GM19328 (cell line): ENCODE measurements around the gene CADM1.
A peak's percentile ranks its signal among the peaks of the same experiment; 100 is the strongest.

Source experiments
- ATAC-seq: cut with Tn5 transposase; IDR thresholded peaks from one replicate; pipeline ENCODE4 v1.9.1; 2021; ENCODE audit warnings: mild to moderate bottlenecking, moderate library complexity; ENCODE audit not compliant: unreplicated experiment

CADM1 gene

GRCh38 chr11:115220423-115220822 is 283.8 kb downstream of the CADM1 start:
- ATAC-seq, result no peak

GRCh38 chr11:115219376-115219775 is 284.8 kb downstream of the CADM1 start:
- ATAC-seq, result no peak

GRCh38 chr11:115217726-115218311 is 286.4 kb downstream of the CADM1 start:
- ATAC-seq, result no peak

DNA sequence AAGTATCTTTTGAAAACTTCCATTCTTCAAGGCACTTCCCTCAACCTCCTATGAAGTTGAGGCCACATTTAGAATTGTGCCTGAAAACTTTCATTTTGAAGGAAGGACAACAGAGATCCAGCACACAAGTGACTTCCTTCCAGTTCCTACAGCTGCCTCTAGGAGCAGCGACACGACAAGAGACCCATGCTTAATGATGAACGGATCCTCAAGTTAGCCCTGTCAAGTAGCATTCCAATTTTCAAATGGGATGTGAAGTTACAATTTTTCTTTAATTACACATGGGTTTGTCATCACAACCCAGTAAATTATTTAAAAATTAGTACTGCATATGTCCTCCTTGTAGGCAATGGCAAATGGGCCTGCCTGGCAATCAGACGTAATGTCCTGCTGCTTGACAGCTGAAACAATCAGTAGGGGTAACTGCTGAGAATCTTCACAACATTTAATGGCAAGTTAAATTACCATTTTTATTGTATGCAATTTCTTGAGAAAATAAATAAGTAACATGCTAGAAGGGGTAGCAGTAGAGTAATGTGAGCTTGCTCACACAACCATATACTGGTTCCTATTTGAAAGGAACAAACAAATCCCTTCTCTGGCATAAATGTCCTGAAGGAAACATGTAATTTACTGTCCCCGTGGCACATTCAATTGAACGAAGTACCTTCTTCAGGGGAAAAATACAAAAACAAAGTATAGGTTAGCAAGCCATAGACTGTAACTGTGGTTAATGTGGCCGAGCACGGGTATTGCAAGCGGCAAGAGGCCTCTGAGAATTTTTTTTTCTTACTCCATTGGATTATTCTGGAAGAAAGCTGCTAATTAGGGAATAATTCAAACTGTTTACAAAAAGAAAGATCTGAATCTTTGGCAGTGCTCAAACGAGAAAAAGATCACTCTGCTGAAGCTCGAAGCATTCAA is 288.3 kb downstream of the CADM1 start:
- ATAC-seq, result no peak

GRCh38 chr11:115214644-115215234 is 289.5 kb downstream of the CADM1 start:
- no peak for ATAC-seq

DNA sequence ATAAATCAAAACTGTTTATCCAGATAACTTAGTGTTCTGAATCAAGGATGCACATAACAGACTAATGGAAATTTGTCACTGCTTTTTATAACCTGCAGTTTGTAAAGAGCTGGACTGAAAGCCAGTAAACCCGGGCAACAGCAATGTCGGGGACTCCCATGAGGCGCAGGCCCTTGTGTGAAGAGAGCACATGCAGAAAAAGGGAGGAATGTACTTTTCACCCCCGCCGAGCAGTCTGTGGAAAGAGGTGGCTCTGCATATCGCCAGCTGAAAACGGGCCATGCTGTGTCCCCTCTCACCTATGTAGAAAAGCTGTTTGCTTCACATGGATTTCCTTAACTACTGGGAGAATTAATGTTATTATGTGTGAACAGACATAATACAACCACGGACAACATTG is 291.2 kb downstream of the CADM1 start:
- no peak for ATAC-seq

- no peak for ATAC-seq
Measured at GRCh38 chr11:115208808-115209259, 295.4 kb downstream of the CADM1 start.

GRCh38 chr11:115207916-115208315 is 296.3 kb downstream of the CADM1 start:
- ATAC-seq, result no peak

GRCh38 chr11:115207166-115207591 is 297.0 kb downstream of the CADM1 start:
- ATAC-seq, result no peak

- no peak for ATAC-seq
Measured at GRCh38 chr11:115206365-115207022, 297.7 kb downstream of the CADM1 start.

GRCh38 chr11:115202900-115203552 is 301.2 kb downstream of the CADM1 start:
- ATAC-seq, result no peak

DNA sequence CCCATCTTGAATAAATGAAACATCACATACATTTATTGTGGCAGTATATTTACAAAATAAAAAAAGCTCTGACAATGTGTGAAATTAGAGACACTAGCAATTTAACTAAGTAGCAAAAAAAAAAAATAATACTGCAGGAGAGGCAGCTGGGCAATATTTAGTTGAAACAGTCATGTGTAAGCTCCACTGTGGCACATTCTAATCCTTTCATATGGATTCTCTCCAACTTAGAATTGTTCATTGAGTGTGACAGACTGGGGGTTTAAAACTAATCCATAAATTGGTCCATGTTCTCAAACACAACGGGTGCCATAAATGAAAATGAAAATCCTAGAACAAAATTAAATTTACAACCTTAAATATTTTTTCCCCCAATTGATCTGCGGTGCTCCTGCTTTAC is 302.1 kb downstream of the CADM1 start:
- ATAC-seq, result no peak

DNA sequence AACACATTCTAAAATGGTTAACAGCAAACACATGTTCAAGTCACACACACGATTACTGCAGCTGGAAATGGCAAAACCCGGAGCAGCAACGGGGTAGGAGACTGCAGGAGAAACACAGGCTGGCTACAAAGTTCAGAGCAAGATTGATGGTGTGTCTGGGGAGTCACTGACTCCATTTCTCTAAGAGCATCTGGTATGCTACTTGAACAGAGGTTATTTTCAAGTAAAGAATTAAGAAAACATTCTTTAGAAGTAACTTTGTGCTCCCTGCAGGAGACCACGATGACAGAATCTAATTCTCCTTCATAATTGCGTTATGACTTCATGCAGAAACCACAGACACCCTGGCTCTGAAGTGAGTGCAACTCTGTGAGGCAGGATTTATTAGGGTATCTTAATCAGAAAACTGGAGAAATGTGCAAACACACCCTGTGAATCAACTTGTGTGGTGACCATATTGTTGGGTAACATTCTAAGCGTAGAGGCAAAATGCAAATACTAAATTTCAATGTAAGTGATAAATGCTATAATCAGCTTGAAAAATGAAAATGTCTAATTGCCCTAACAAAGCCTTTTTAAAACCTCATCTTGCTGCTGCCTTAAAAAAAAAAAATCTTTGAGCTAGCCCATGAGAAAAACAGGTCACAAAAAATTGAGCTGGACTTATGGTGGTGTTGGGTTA is 303.0 kb downstream of the CADM1 start:
- ATAC-seq, result no peak

GRCh38 chr11:115199481-115200069 is 304.6 kb downstream of the CADM1 start:
- no peak for ATAC-seq

- no peak for ATAC-seq
Measured at GRCh38 chr11:115198321-115198741, 305.9 kb downstream of the CADM1 start.

DNA sequence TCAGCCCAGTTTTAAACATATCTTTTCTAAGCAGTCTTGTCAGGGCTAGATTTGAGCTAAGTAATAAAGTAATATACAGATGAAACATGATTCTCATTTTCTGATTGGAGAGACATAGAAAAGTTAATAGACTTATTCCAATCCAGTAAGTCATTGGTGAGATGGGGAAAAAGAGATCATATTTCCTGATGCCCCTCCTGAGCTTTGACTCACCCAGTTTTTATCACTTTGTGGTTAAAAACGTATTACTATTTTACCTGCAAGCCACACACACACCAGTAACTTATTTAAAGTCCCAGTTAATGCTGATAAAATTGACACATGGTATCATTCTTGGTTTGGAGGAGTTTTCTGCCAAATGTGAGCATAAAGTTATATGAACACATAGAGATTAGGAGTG is 306.8 kb downstream of the CADM1 start:
- ATAC-seq, result no peak

DNA sequence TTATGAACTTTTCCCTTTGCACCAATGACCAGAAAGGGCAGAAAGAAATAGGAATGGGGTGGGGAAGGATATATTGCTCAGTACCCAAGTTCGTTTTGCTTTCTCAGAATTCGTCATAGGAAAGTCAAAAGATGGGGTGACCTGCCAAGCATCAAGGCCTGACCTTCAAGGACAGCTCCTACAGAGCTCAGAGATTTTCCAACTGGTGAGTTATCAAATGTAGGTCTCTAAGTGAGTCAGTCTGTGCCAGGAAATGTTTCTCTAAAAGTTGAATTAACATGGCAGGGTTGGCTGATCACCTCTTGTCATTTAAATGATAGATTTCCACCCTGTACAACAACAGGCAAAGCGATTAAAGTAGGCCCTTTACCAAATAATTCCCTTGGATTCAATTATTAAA is 307.2 kb downstream of the CADM1 start:
- ATAC-seq, result no peak

DNA sequence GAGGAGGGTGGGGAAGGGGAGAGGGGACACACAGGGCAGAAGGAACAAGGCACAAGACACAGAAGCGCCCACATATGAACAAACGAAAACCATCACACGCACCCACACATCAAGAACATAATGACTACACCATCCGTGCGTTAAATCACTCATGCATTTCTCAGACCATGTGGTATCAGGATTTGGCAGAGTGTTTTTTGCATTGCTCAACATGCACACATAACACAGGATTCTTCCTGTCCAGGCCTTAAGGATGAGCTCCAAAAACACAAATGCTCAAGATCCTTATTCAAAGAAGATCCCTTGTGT is 309.5 kb downstream of the CADM1 start:
- peak; percentile 48 for ATAC-seq

GRCh38 chr11:115193914-115194801 is 310.1 kb downstream of the CADM1 start:
- ATAC-seq, result peak; percentile 87
